Kidney (tissue), 14 donors: Measurements from ENCODE around the gene CTDP1. TPM values are rescaled to one million over a fixed set of nuclear protein-coding genes. Genes with fewer than 3 reads are reported as not detected.
A peak's percentile ranks its signal among the peaks of the same experiment; 100 is the strongest.

Experiments used
- DNase-seq, 5 donors: peaks; one replicate each; pipeline ENCODE4 v3.0.0-alpha.2; 2013 to 2020
- FAIRE-seq: peaks from 2 replicates; lab custom pipeline; 2012; peaks lifted over from hg19 to GRCh38; lab: Jason Lieb, UNC
- H3K27ac ChIP-seq, 2 donors: one replicate each; pipeline ENCODE4 v1.7.0; 2013; ENCODE audit warnings: low read depth in 2 of 2, low read length in 2 of 2, inconsistent platforms in 1 of 2
- H3K27me3 ChIP-seq: one replicate; pipeline ENCODE4 v1.7.1; 2013; ENCODE audit warnings: low read length, inconsistent platforms; ENCODE audit not compliant: control insufficient read depth, insufficient read depth
- H3K36me3 ChIP-seq, 3 donors: one replicate each; pipeline versions ENCODE4 v1.7.0 to v1.7.1; 2013; ENCODE audit warnings: low read length in 3 of 3, control low read depth in 1 of 3, inconsistent platforms in 1 of 3; ENCODE audit not compliant: insufficient read depth in 3 of 3, control insufficient read depth in 2 of 3
- H3K4me1 ChIP-seq, 3 donors: one replicate each; pipeline versions ENCODE4 v1.7.0 to v1.7.1; 2013; ENCODE audit warnings: low read length in 3 of 3, inconsistent platforms in 1 of 3, low read depth in 1 of 3; ENCODE audit not compliant: control insufficient read depth in 2 of 3, insufficient read depth in 2 of 3
- H3K4me3 ChIP-seq, 3 donors: one replicate each; pipeline versions ENCODE4 v1.7.0 to v1.8.1; 2013; ENCODE audit warnings: low read length in 3 of 3, control low read depth in 1 of 3, inconsistent platforms in 1 of 3
- H3K9ac ChIP-seq, 3 donors: one replicate each; pipeline versions ENCODE4 v1.7.0 to v1.7.1; 2013; ENCODE audit warnings: low read length in 3 of 3, control low read depth in 1 of 3, inconsistent platforms in 1 of 3
- H3K9me3 ChIP-seq, 3 donors: one replicate each; pipeline versions ENCODE4 v1.7.0 to v1.7.1; 2013; ENCODE audit warnings: low read length in 3 of 3, control low read depth in 1 of 3, inconsistent platforms in 1 of 3; ENCODE audit not compliant: control insufficient read depth in 2 of 3, insufficient read depth in 1 of 3
- intact Hi-C: fragments of 100-400 bp; cut with DNase I; formaldehyde crosslinking; loops from one replicate; pipeline ENCODE4 v1.11.1; 2022
- polyA plus RNA-seq: library from polyadenylated mRNA; stranded (reverse); fragments of 350-450 nt; fragmentation: Illumina TruSeq; extraction: RNeasy Lipid Tissue Mini Kit (QIAGEN cat#74804); gene quantifications from one replicate; pipeline ENCODE4 v1.2.3, GENCODE V29; 2014; ENCODE audit warnings: low read depth, low replicate concordance; ENCODE audit not compliant: insufficient read depth
- total RNA-seq: library from RNA; stranded (reverse); fragmentation: NEBNext Ultra II Directional; extraction: Animal tissue kit (Norgen Biotek cat#: 25700); gene quantifications from one replicate; pipeline ENCODE4 v1.2.1, GENCODE V29; 2021
- TF ChIP-seq, protein P1 (sequence below): IDR thresholded peaks from 3 replicates; pipeline ENCODE4 v1.5.1; 2012; ENCODE audit warnings: mild to moderate bottlenecking, moderate library complexity, borderline replicate concordance; ENCODE audit not compliant: insufficient read depth; ENCODE audit errors: extremely low read depth
- donor health status: control.
- donor health status: control.
- donor health status: control.
- donor health status: control.
- donor health status: control.
- donor health status: DM: yes; HTN: yes; CAD: no.
- donor health status: Normal renal cell carcinoma (clear cell type).

Gene CTDP1
- total and polyA plus RNA-seq, 2 donors from 2014 or later = 11.1 to 21.8 TPM

DNA sequence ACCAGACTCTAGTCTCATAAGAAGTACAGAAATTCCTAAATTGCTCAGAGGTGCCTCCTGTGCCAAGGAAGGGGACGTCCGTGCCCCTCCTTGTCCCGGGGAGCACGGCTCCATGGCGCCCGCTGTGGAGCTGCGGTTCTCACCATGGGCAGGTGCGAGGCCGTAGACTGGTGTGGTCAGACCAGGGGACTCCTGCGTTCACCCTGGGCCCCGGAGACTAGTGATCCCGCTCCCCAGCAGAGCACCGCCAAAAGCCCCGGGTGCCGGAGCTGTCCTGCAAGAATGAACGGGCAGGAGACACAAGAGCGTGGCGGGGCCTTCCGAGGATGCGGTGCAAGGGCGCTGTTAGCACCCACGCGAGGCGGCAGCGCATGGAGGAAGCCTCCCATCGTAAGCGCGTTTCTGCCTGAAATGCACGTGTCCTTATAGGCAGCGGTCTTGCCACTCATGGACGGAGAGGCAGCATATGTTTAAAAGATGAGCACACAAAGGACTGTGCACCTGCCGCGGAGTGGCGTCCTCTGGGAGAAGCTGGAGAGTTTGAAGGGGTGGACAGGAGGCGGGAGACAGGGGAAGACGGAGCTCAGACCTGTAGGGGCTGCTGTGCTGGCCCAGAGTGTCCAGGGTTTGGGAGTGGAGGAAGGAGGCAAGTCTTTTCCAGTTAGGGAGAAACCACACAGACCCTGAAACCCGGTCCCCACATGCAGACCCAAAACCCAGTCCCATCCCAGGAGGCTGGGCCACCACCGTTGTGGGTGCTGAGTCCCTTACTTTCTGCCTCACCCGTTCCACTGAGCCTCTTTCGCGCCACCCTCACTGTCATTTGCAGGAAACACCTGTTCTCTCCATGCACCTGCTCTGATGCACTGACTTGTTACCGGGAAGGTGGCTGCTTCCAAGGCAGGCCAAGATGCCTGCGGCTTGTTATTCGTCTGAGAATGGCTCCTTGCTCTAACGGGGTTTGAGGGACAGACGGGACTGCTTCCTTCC, 110.6 kb downstream of the CTDP1 start:
- peaks cover 13% of the 10 kb centered on the region for H3K27me3 ChIP-seq
- FAIRE-seq (no peak), DNase-seq (peak in 2 of 5 donors; percentile 23 to 60)
- TF ChIP-seq, protein P1, sequence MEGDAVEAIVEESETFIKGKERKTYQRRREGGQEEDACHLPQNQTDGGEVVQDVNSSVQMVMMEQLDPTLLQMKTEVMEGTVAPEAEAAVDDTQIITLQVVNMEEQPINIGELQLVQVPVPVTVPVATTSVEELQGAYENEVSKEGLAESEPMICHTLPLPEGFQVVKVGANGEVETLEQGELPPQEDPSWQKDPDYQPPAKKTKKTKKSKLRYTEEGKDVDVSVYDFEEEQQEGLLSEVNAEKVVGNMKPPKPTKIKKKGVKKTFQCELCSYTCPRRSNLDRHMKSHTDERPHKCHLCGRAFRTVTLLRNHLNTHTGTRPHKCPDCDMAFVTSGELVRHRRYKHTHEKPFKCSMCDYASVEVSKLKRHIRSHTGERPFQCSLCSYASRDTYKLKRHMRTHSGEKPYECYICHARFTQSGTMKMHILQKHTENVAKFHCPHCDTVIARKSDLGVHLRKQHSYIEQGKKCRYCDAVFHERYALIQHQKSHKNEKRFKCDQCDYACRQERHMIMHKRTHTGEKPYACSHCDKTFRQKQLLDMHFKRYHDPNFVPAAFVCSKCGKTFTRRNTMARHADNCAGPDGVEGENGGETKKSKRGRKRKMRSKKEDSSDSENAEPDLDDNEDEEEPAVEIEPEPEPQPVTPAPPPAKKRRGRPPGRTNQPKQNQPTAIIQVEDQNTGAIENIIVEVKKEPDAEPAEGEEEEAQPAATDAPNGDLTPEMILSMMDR = no peak
- no peaks in the 10 kb centered on the region for H3K36me3 ChIP-seq
- intact Hi-C loops = no loop called here
- no peak overlapping the region for H3K27ac ChIP-seq
- H3K4me1 ChIP-seq = peaks cover 0 to 2% (median 0%) of the 10 kb centered on the region in 3 donors
- no peak overlapping the region for H3K4me3 ChIP-seq
- H3K9me3 ChIP-seq = peaks cover 0 to 1% (median 0%) of the 10 kb centered on the region in 3 donors
- H3K9ac ChIP-seq = no peak overlapping the region

DNA sequence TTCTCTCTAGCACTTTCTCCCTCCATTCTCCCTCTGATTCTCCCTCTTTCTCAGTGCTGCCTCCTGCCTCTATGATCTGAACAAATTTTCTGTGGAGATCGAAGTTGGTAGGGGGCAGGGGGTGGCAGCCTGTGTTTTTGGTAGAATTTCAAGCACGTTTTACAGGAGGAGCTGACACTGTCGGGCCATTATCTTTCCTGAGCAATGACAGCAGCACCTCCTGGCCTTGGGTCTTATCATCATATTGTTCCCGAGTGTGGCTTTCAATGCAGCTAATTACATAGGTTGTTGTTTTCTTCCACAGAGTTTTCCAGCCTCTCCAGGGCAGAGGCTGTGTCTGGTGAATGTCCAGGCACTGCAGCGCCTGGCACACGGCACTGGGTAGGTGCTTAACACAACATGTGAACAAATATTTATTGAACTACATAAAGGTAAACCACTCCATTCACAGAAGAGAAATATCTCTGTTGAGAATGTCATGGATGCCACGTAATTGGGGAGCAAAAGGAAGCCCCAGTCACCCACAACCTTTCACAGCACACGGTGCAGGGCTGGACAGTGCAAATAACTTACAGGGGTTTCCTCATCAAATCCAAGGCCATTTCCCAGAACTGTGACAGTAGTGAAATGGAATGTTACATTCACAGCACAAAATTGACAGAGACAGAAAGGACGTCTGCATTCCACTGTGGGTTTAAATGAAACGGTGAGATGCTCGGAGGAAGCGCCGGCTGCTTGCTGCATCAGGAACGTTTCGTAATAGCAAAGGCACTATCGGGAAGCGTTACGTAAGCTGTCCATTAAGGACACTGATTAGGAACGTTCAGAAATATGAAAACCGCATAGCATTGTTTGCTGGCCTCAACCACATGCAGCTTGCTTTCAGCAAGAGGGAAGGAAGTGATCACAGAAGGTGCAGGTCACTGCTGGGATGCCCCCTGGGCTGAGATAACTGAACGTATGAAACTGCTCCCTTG, 111.7 kb downstream of the CTDP1 start:
- TF ChIP-seq, protein P1 = no peak
- intact Hi-C loops = no loop called here
- peaks cover 0 to 1% (median 0%) of the 10 kb centered on the region in 3 donors for H3K9me3 ChIP-seq
- H3K27ac ChIP-seq = no peak overlapping the region
- peaks cover 0 to 2% (median 0%) of the 10 kb centered on the region in 3 donors for H3K4me1 ChIP-seq
- FAIRE-seq (no peak), DNase-seq (peak in 1 of 5 donors; percentile 41)
- H3K36me3 ChIP-seq = no peaks in the 10 kb centered on the region
- no peak overlapping the region for H3K4me3 ChIP-seq
- no peak overlapping the region for H3K9ac ChIP-seq
- H3K27me3 ChIP-seq = peaks cover 15% of the 10 kb centered on the region

- peak in 1 of 5 donors; percentile 63 for DNase-seq
- intact Hi-C loops = no loop called here
- TF ChIP-seq, protein P1 = no peak
- H3K9ac ChIP-seq = no peak overlapping the region
- H3K27me3 ChIP-seq = peaks cover 11% of the 10 kb centered on the region
- FAIRE-seq = no peak
- no peak overlapping the region for H3K27ac ChIP-seq
- peaks cover 0 to 2% (median 0%) of the 10 kb centered on the region in 3 donors for H3K4me1 ChIP-seq
- peaks cover 0 to 1% (median 0%) of the 10 kb centered on the region in 3 donors for H3K9me3 ChIP-seq
- H3K36me3 ChIP-seq = no peaks in the 10 kb centered on the region
- H3K4me3 ChIP-seq = no peak overlapping the region
These were observed 112.7 kb downstream of the CTDP1 start for GRCh38 chr18:79792096-79792987.
